ENCODE results near the gene KRTAP27-1.

KRTAP27-1 gene

DNA sequence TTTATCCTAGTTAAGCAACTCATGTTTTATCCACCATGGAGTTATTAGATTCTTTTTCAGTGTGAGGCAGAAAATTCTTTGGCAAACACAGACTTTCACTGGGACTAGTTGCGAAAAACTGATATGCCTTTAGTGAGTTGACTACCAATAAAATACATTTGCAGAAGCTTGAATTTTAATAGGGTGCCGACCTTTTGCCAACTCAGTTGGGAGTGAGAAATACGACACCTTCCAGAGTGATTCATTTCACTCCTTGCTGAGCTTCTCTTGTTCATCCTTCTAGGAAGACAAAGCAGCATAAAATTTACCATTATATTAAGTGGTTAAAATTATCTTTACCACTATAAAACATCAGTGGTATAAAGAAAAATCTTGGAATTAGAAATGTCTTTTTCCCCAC, 12.1 kb upstream of the KRTAP27-1 start:
- H3K4me1 ChIP-seq = no peaks in the 10 kb centered on the region
- no peaks in the 10 kb centered on the region for H3K9me3 ChIP-seq
- no peaks in the 10 kb centered on the region for H3K27me3 ChIP-seq
- H3K4me3 ChIP-seq (ENCODE audit: low read depth, low read length) = no peak overlapping the region
- no peaks in the 10 kb centered on the region for H3K36me3 ChIP-seq
- TF ChIP-seq, protein P1, sequence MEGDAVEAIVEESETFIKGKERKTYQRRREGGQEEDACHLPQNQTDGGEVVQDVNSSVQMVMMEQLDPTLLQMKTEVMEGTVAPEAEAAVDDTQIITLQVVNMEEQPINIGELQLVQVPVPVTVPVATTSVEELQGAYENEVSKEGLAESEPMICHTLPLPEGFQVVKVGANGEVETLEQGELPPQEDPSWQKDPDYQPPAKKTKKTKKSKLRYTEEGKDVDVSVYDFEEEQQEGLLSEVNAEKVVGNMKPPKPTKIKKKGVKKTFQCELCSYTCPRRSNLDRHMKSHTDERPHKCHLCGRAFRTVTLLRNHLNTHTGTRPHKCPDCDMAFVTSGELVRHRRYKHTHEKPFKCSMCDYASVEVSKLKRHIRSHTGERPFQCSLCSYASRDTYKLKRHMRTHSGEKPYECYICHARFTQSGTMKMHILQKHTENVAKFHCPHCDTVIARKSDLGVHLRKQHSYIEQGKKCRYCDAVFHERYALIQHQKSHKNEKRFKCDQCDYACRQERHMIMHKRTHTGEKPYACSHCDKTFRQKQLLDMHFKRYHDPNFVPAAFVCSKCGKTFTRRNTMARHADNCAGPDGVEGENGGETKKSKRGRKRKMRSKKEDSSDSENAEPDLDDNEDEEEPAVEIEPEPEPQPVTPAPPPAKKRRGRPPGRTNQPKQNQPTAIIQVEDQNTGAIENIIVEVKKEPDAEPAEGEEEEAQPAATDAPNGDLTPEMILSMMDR (IDR thresholded peaks at IDR 0.05; ENCODE audit: low read depth, low read length) = no peak
- DNase-seq = no peak

DNA sequence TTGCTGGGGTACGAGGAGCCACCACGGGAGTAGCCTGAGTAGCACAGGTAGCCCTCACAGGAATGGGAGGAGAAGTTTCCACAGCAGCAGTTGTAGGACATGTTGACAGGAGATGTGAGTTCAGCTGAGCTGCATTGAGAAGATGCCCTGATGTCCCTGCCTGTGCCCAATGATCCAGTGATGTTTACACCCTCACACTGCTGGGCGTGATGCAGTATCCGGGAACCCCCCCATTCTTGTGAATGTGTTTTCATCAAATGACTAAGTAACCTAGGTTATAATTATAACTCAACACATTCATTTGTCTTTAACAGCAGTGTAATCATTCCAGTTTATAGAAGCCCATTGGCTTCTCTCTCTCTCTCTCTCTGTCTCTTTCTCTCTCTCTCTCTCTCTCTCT, 11.0 kb upstream of the KRTAP27-1 start, which contains the start of gene KRTAP23-1:
TSS of gene KRTAP23-1 (minus strand) at position 101 of the 400 bp plus-strand sequence. CDS start at position 101, 0 bp downstream.
- Histone ChIP-seq H3K4me1 (no peaks in the 10 kb centered on the region), H3K4me3 (ENCODE audit: low read depth, low read length) (no peak within 1 kb of the TSS), H3K9me3 (no peaks in the 10 kb centered on the region), H3K36me3 (no peaks in the 10 kb centered on the region), H3K27me3 (no peaks in the 10 kb centered on the region)
- DNase-seq = no peak
- TF ChIP-seq, protein P1 (IDR thresholded peaks at IDR 0.05; ENCODE audit: low read depth, low read length) = no peak

GRCh38 chr21:30345014-30345413, 7.5 kb upstream of the KRTAP27-1 start:
- Histone ChIP-seq H3K4me1 (no peaks in the 10 kb centered on the region), H3K27me3 (no peaks in the 10 kb centered on the region), H3K36me3 (no peaks in the 10 kb centered on the region), H3K4me3 (ENCODE audit: low read depth, low read length) (no peak overlapping the region), H3K9me3 (no peaks in the 10 kb centered on the region)
- TF ChIP-seq, protein P1 (IDR thresholded peaks at IDR 0.05; ENCODE audit: low read depth, low read length) = no peak
- no peak for DNase-seq

GRCh38 chr21:30340714-30341573, 3.5 kb upstream of the KRTAP27-1 start:
- DNase-seq = peak; percentile 37
- TF ChIP-seq, protein P1 (IDR thresholded peaks at IDR 0.05; ENCODE audit: low read depth, low read length) = peak; percentile 80

GRCh38 chr21:30338717-30339116, 1.2 kb upstream of the KRTAP27-1 start:
- Histone ChIP-seq H3K4me3 (ENCODE audit: low read depth, low read length) (no peak overlapping the region), H3K36me3 (no peaks in the 10 kb centered on the region), H3K27me3 (no peaks in the 10 kb centered on the region), H3K9me3 (no peaks in the 10 kb centered on the region), H3K4me1 (no peaks in the 10 kb centered on the region)
- TF ChIP-seq, protein P1 (IDR thresholded peaks at IDR 0.05; ENCODE audit: low read depth, low read length) = no peak
- no peak for DNase-seq

More at GRCh38 chr21:30340714-30341573, 3.5 kb upstream of the KRTAP27-1 start:
- Histone ChIP-seq H3K4me3 (ENCODE audit: low read depth, low read length) (no peak overlapping the region), H3K4me1 (no peaks in the 10 kb centered on the region), H3K27me3 (no peaks in the 10 kb centered on the region), H3K36me3 (no peaks in the 10 kb centered on the region), H3K9me3 (no peaks in the 10 kb centered on the region)

- Histone ChIP-seq H3K4me1 (no peaks in the 10 kb centered on the region), H3K27me3 (no peaks in the 10 kb centered on the region), H3K36me3 (no peaks in the 10 kb centered on the region), H3K4me3 (ENCODE audit: low read depth, low read length) (no peak overlapping the region), H3K9me3 (no peaks in the 10 kb centered on the region)
- DNase-seq = no peak
- TF ChIP-seq, protein P1 (IDR thresholded peaks at IDR 0.05; ENCODE audit: low read depth, low read length) = no peak
These were observed 278 bp upstream of the KRTAP27-1 start for GRCh38 chr21:30337772-30338171.

Data from BE2C (cell line).